GM21360 (cell line): ENCODE results near the gene CDC42EP3.

ENCODE experiments used
- ATAC-seq: cut with Tn5 transposase; IDR thresholded peaks from one replicate; pipeline ENCODE4 v1.9.1; 2021; ENCODE audit warnings: mild to moderate bottlenecking, moderate library complexity; ENCODE audit not compliant: unreplicated experiment

The CDC42EP3 gene

GRCh38 chr2:37656512-37657423 lies 14.7 kb downstream of the CDC42EP3 start:
- no peak for ATAC-seq

- ATAC-seq: peak; percentile 57
These were observed 16.3 kb downstream of the CDC42EP3 start for GRCh38 chr2:37654932-37655841.

- ATAC-seq: no peak
These were observed 17.0 kb downstream of the CDC42EP3 start for GRCh38 chr2:37654419-37654818.

- ATAC-seq: peak; percentile 35
These were observed 17.6 kb downstream of the CDC42EP3 start for GRCh38 chr2:37653805-37654378.

- no peak for ATAC-seq
These were observed 18.3 kb downstream of the CDC42EP3 start for GRCh38 chr2:37653093-37653492.

GRCh38 chr2:37652199-37652640 lies 19.2 kb downstream of the CDC42EP3 start:
- ATAC-seq: no peak

- no peak for ATAC-seq
These were observed 20.8 kb downstream of the CDC42EP3 start for GRCh38 chr2:37650548-37651093.

- no peak for ATAC-seq
These were observed 21.9 kb downstream of the CDC42EP3 start for GRCh38 chr2:37649518-37649917.

- no peak for ATAC-seq
These were observed 23.0 kb downstream of the CDC42EP3 start for GRCh38 chr2:37648331-37649011.

GRCh38 chr2:37647971-37648330 lies 23.5 kb downstream of the CDC42EP3 start:
- no peak for ATAC-seq

GRCh38 chr2:37645836-37646235 lies 25.6 kb downstream of the CDC42EP3 start:
- ATAC-seq: no peak

GRCh38 chr2:37645362-37645761 lies 26.1 kb downstream of the CDC42EP3 start:
- ATAC-seq: no peak

GRCh38 chr2:37644191-37644590 lies 27.3 kb downstream of the CDC42EP3 start:
- ATAC-seq: no peak

GRCh38 chr2:37643730-37644078 lies 27.7 kb downstream of the CDC42EP3 start:
- no peak for ATAC-seq

- ATAC-seq: no peak
These were observed 28.3 kb downstream of the CDC42EP3 start for GRCh38 chr2:37642907-37643729.

- no peak for ATAC-seq
These were observed 29.8 kb downstream of the CDC42EP3 start for GRCh38 chr2:37641582-37642171.

- ATAC-seq: no peak
These were observed 31.8 kb downstream of the CDC42EP3 start for GRCh38 chr2:37639631-37640030.

GRCh38 chr2:37638973-37639372 lies 32.5 kb downstream of the CDC42EP3 start:
- ATAC-seq: no peak

GRCh38 chr2:37637985-37638384 lies 33.5 kb downstream of the CDC42EP3 start:
- no peak for ATAC-seq
